Measurements from ENCODE around the gene TBL1X. TPM values are rescaled to one million over a fixed set of nuclear protein-coding genes. Genes with fewer than 3 reads are reported as not detected.

The TBL1X gene
- total and polyA plus RNA-seq, 2 of the 13 experiments (the other 11 are each of a cell fraction or from before 2014, with no cell fraction given), result 17.6 to 19.9 TPM

GRCh38 chrX:9724711-9725110, 259.9 kb downstream of the TBL1X start:
- Histone ChIP-seq H3K9me3 (ENCODE audit: low read length) (no peaks in the 10 kb centered on the region; the same call in 1 of the 2 replicates), H3K4me3 (replicated peaks in 1 of 3; ENCODE audit: insufficient read depth in 1 of 3, low read depth in 2 of 3, low read length in 3 of 3) (no peak overlapping the region), H2AFZ (ENCODE audit: low read length) (no peak overlapping the region), H3K4me2 (ENCODE audit: low read depth, low read length) (no peak overlapping the region), H3K36me3 (replicated peaks in 1 of 2; ENCODE audit: control insufficient read depth in 1 of 2, insufficient read depth in 2 of 2, low read length in 2 of 2) (no peaks in the 10 kb centered on the region; a peak in 1 of 5 replicates), H3K27me3 (ENCODE audit: control insufficient read depth in 1 of 2, insufficient read depth in 2 of 2, low read length in 2 of 2) (no peaks in the 10 kb centered on the region), H3K4me1 (ENCODE audit: insufficient read depth, low read length) (peaks cover 11% of the 10 kb centered on the region), H3K79me2 (ENCODE audit: insufficient read depth, low read length) (no peaks in the 10 kb centered on the region), H4K20me1 (ENCODE audit: insufficient read depth, low read length) (no peaks in the 10 kb centered on the region), H3K27ac (ENCODE audit: extremely low read length, insufficient read depth, low read length) (no peak overlapping the region), H3K9ac (ENCODE audit: insufficient read depth, low read depth, low read length) (no peak overlapping the region)
- ChIA-PET CTCF (ENCODE audit: low intra/inter-chr PET ratio, low total read pairs) (no interaction called here), POLR2A (no interaction called here)
- in situ Hi-C loops (cut with HindIII; ENCODE audit: extremely low pct_ligation_motif_present, low pct_unique_long_range_greater_than_20kb) (loop anchor here (25.0 kb wide), 1 partner anchor 762 kb away; no protein-coding TSS in a partner anchor), intact Hi-C loops (cut with micrococcal nuclease; ENCODE audit: unreplicated experiment) (no loop called here)
- BruUV-seq (replicated peaks), result no TSS peak
- WGBS (ENCODE audit: low lambda C conversion rate), result 65% methylated on average over 2 of the region's 2 CpGs
- no peak for FAIRE-seq
- no peak for ATAC-seq
- DNase-seq (ENCODE audit: low spot score), result no peak
- peak; percentile 16; the same call in 1 of the 2 replicates for TF ChIP-seq POLR2G (IDR thresholded peaks at IDR 0.05; ENCODE audit: low read depth, low read length)
- no peak for TF ChIP-seq TBP (CRISPR knock-in tag; IDR thresholded peaks at IDR 0.05)
- 0 out of 2 replicates have a peak, but pooled peaks have one; percentile 12 for TF ChIP-seq CTCF (CRISPR knock-in tag; IDR thresholded peaks at IDR 0.05)
- TF ChIP-seq KLF15 (CRISPR knock-in tag; IDR thresholded peaks at IDR 0.05; ENCODE audit: borderline replicate concordance), result no peak

GRCh38 chrX:9728261-9728660, 263.4 kb downstream of the TBL1X start:
- no peaks in the 10 kb centered on the region; the same call in 1 of the 2 replicates for H3K9me3 ChIP-seq (ENCODE audit: low read length)
- DNase-seq (ENCODE audit: low spot score) (no peak), FAIRE-seq (no peak), ATAC-seq (no peak)
- intact Hi-C loops (cut with micrococcal nuclease; ENCODE audit: unreplicated experiment), result no loop called here
- WGBS (ENCODE audit: low lambda C conversion rate), result 97% methylated on average over 3 of the region's 3 CpGs
- no TSS peak for BruUV-seq (replicated peaks)
- CTCF ChIA-PET (ENCODE audit: low intra/inter-chr PET ratio, low total read pairs), result no interaction called here
- no peak overlapping the region for H3K4me3 ChIP-seq (replicated peaks in 1 of 3; ENCODE audit: insufficient read depth in 1 of 3, low read depth in 2 of 3, low read length in 3 of 3)
- POLR2A ChIA-PET, result no interaction called here
- no peak overlapping the region for H2AFZ ChIP-seq (ENCODE audit: low read length)
- no peak for TF ChIP-seq TGIF2 (CRISPR knock-in tag; IDR thresholded peaks at IDR 0.05)
- TF ChIP-seq TRIM24 (CRISPR knock-in tag; IDR thresholded peaks at IDR 0.05), result no peak
- TF ChIP-seq ZNF770 (CRISPR knock-in tag; IDR thresholded peaks at IDR 0.05), result no peak
- no peak for TF ChIP-seq NCOA2 (CRISPR knock-in tag; IDR thresholded peaks at IDR 0.05)
- no peak for TF ChIP-seq ZGPAT (CRISPR knock-in tag; IDR thresholded peaks at IDR 0.05)
- TF ChIP-seq PHB2 (IDR thresholded peaks at IDR 0.05; ENCODE audit: partially characterized antibody), result no peak
- no peak overlapping the region for H3K9ac ChIP-seq (ENCODE audit: insufficient read depth, low read depth, low read length)
- no peaks in the 10 kb centered on the region for H4K20me1 ChIP-seq (ENCODE audit: insufficient read depth, low read length)
- no peak overlapping the region for H3K4me2 ChIP-seq (ENCODE audit: low read depth, low read length)
- H3K4me1 ChIP-seq (ENCODE audit: insufficient read depth, low read length), result peaks cover 13% of the 10 kb centered on the region
- no peak overlapping the region for H3K27ac ChIP-seq (ENCODE audit: extremely low read length, insufficient read depth, low read length)
- in situ Hi-C loops (cut with HindIII; ENCODE audit: extremely low pct_ligation_motif_present, low pct_unique_long_range_greater_than_20kb), result no loop called here
- H3K27me3 ChIP-seq (ENCODE audit: control insufficient read depth in 1 of 2, insufficient read depth in 2 of 2, low read length in 2 of 2), result no peaks in the 10 kb centered on the region
- H3K36me3 ChIP-seq (replicated peaks in 1 of 2; ENCODE audit: control insufficient read depth in 1 of 2, insufficient read depth in 2 of 2, low read length in 2 of 2), result no peaks in the 10 kb centered on the region
- H3K79me2 ChIP-seq (ENCODE audit: insufficient read depth, low read length), result no peaks in the 10 kb centered on the region
